ENCODE data around the gene BCAS4.

The BCAS4 gene

GRCh38 chr20:50913690-50914375 is 119.0 kb downstream of the BCAS4 start:
- peak; percentile 30 for DNase-seq (ENCODE audit: low spot score)

GRCh38 chr20:50915424-50915823 is 120.6 kb downstream of the BCAS4 start:
- no peak for DNase-seq (ENCODE audit: low spot score)

GRCh38 chr20:50916257-50916656 is 121.4 kb downstream of the BCAS4 start:
- DNase-seq (ENCODE audit: low spot score): peak; percentile 57

- no peak for DNase-seq (ENCODE audit: low spot score)
Measured at GRCh38 chr20:50916934-50917333, 122.1 kb downstream of the BCAS4 start.

- DNase-seq (ENCODE audit: low spot score): no peak
Measured at GRCh38 chr20:50918403-50918802, 123.5 kb downstream of the BCAS4 start.

GRCh38 chr20:50919567-50919966 is 124.7 kb downstream of the BCAS4 start:
- DNase-seq (ENCODE audit: low spot score): no peak

GRCh38 chr20:50920997-50921396 is 126.1 kb downstream of the BCAS4 start:
- no peak for DNase-seq (ENCODE audit: low spot score)

GRCh38 chr20:50921803-50922501 is 127.1 kb downstream of the BCAS4 start:
- no peak for DNase-seq (ENCODE audit: low spot score)

- DNase-seq (ENCODE audit: low spot score): no peak
Measured at GRCh38 chr20:50924261-50924920, 129.5 kb downstream of the BCAS4 start.

- no peak for DNase-seq (ENCODE audit: low spot score)
Measured at GRCh38 chr20:50926530-50926929, 131.7 kb downstream of the BCAS4 start.

Measured in COLO829 (cell line).